ENCODE data around the gene ZNF724. TPM values are rescaled to one million over a fixed set of nuclear protein-coding genes. Genes with fewer than 3 reads are reported as not detected.

Gene ZNF724
- total and polyA plus RNA-seq, 10 of the 15 experiments (the other 5 are each of a cell fraction or from before 2014, with no cell fraction given), result 0.71 to 14.7 (median 4.2) TPM

DNA sequence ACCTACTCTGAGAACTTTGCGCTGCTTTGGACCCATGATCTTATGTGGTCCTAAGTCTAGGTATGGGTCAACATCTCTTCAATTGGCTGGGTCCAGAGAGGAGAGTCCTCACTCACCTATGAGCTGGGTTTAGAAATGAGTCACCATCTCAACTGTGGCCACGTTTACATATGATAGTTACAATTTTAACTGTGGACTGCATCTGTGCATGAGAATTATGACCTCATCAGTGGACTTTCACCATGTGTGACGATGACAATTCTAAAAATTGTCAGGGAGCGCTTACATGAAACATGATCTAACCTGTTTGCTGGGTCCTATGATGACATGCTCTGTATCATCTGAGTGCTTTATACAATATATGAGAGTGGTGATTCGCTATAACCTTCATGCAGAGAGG is 12.7 kb upstream of the ZNF724 start:
- Histone ChIP-seq H3K4me2 (ENCODE audit: control insufficient read depth, insufficient read depth) (no peak overlapping the region), H2AFZ (ENCODE audit: control insufficient read depth, low read depth, low read length) (no peak overlapping the region), H3K27ac (ENCODE audit: control insufficient read depth, insufficient read depth) (no peak overlapping the region), H3K4me1 (ENCODE audit: control insufficient read depth, insufficient read depth, low read length) (no peaks in the 10 kb centered on the region), H3K36me3 (ENCODE audit: control insufficient read depth in 2 of 2, insufficient read depth in 2 of 2, low read length in 1 of 2) (peaks cover 0 to 14% of the 10 kb centered on the region in 2 experiments; a peak in 3 of 4 replicates), H3K4me3 (no peak overlapping the region), H4K20me1 (ENCODE audit: control insufficient read depth, insufficient read depth) (no peaks in the 10 kb centered on the region), H3K27me3 (replicated peaks in 1 of 2; ENCODE audit: control insufficient read depth in 2 of 2, insufficient read depth in 2 of 2, low read length in 1 of 2) (no peaks in the 10 kb centered on the region), H3K79me2 (ENCODE audit: control insufficient read depth, insufficient read depth, low read length) (no peaks in the 10 kb centered on the region), H3K9me3 (replicated peaks; ENCODE audit: control insufficient read depth, insufficient read depth, low read length) (no peaks in the 10 kb centered on the region; the same call in 2 of the 3 replicates), H3K9ac (ENCODE audit: control insufficient read depth, insufficient read depth, low read length) (no peak overlapping the region)
- BruUV-seq (replicated peaks), result no TSS peak
- ChIA-PET SMC1A (ENCODE audit: uncharacterized antibody, unreplicated experiment) (no interaction called here), CTCF (no interaction called here), POLR2A (no interaction called here), RAD21 (ENCODE audit: unreplicated experiment) (no interaction called here)
- 69% methylated on average over 5 of the region's 5 CpGs for WGBS (ENCODE audit: insufficient coverage, insufficient replicate concordance, low lambda C conversion rate, missing lambda C conversion rate)
- FAIRE-seq (no peak), DNase-seq (ENCODE audit: low read depth, low spot score) (no peak), ATAC-seq (peak; percentile 55)
- in situ Hi-C loops (cut with MboI) (no loop called here), intact Hi-C loops (cut with micrococcal nuclease; ENCODE audit: unreplicated experiment) (no loop called here)
- no peak for TF ChIP-seq CHD2 (IDR thresholded peaks at IDR 0.05; ENCODE audit: borderline replicate concordance, low read depth, low read length)
- peak; percentile 78 for TF ChIP-seq CREB1 (IDR thresholded peaks at IDR 0.05; ENCODE audit: low read depth)
- no peak for TF ChIP-seq SREBF2 (IDR thresholded peaks at IDR 0.05; ENCODE audit: low read length)
- TF ChIP-seq, protein P1, sequence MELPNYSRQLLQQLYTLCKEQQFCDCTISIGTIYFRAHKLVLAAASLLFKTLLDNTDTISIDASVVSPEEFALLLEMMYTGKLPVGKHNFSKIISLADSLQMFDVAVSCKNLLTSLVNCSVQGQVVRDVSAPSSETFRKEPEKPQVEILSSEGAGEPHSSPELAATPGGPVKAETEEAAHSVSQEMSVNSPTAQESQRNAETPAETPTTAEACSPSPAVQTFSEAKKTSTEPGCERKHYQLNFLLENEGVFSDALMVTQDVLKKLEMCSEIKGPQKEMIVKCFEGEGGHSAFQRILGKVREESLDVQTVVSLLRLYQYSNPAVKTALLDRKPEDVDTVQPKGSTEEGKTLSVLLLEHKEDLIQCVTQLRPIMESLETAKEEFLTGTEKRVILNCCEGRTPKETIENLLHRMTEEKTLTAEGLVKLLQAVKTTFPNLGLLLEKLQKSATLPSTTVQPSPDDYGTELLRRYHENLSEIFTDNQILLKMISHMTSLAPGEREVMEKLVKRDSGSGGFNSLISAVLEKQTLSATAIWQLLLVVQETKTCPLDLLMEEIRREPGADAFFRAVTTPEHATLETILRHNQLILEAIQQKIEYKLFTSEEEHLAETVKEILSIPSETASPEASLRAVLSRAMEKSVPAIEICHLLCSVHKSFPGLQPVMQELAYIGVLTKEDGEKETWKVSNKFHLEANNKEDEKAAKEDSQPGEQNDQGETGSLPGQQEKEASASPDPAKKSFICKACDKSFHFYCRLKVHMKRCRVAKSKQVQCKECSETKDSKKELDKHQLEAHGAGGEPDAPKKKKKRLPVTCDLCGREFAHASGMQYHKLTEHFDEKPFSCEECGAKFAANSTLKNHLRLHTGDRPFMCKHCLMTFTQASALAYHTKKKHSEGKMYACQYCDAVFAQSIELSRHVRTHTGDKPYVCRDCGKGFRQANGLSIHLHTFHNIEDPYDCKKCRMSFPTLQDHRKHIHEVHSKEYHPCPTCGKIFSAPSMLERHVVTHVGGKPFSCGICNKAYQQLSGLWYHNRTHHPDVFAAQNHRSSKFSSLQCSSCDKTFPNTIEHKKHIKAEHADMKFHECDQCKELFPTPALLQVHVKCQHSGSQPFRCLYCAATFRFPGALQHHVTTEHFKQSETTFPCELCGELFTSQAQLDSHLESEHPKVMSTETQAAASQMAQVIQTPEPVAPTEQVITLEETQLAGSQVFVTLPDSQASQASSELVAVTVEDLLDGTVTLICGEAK (IDR thresholded peaks at IDR 0.05; ENCODE audit: borderline replicate concordance), result no peak
- TF ChIP-seq WRNIP1 (IDR thresholded peaks at IDR 0.05; ENCODE audit: borderline replicate concordance, low read depth, low read length), result no peak
- TF ChIP-seq, protein P2, sequence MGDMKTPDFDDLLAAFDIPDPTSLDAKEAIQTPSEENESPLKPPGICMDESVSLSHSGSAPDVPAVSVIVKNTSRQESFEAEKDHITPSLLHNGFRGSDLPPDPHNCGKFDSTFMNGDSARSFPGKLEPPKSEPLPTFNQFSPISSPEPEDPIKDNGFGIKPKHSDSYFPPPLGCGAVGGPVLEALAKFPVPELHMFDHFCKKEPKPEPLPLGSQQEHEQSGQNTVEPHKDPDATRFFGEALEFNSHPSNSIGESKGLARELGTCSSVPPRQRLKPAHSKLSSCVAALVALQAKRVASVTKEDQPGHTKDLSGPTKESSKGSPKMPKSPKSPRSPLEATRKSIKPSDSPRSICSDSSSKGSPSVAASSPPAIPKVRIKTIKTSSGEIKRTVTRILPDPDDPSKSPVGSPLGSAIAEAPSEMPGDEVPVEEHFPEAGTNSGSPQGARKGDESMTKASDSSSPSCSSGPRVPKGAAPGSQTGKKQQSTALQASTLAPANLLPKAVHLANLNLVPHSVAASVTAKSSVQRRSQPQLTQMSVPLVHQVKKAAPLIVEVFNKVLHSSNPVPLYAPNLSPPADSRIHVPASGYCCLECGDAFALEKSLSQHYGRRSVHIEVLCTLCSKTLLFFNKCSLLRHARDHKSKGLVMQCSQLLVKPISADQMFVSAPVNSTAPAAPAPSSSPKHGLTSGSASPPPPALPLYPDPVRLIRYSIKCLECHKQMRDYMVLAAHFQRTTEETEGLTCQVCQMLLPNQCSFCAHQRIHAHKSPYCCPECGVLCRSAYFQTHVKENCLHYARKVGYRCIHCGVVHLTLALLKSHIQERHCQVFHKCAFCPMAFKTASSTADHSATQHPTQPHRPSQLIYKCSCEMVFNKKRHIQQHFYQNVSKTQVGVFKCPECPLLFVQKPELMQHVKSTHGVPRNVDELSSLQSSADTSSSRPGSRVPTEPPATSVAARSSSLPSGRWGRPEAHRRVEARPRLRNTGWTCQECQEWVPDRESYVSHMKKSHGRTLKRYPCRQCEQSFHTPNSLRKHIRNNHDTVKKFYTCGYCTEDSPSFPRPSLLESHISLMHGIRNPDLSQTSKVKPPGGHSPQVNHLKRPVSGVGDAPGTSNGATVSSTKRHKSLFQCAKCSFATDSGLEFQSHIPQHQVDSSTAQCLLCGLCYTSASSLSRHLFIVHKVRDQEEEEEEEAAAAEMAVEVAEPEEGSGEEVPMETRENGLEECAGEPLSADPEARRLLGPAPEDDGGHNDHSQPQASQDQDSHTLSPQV (IDR thresholded peaks at IDR 0.05), result no peak
- no peak for TF ChIP-seq CEBPB (IDR thresholded peaks at IDR 0.05; ENCODE audit: borderline replicate concordance in 1 of 2, low read depth in 2 of 2, low read length in 2 of 2)
- peak; percentile 48; the same call in 1 of the 2 replicates for TF ChIP-seq JUNB (IDR thresholded peaks at IDR 0.05)
- TF ChIP-seq, protein P3, sequence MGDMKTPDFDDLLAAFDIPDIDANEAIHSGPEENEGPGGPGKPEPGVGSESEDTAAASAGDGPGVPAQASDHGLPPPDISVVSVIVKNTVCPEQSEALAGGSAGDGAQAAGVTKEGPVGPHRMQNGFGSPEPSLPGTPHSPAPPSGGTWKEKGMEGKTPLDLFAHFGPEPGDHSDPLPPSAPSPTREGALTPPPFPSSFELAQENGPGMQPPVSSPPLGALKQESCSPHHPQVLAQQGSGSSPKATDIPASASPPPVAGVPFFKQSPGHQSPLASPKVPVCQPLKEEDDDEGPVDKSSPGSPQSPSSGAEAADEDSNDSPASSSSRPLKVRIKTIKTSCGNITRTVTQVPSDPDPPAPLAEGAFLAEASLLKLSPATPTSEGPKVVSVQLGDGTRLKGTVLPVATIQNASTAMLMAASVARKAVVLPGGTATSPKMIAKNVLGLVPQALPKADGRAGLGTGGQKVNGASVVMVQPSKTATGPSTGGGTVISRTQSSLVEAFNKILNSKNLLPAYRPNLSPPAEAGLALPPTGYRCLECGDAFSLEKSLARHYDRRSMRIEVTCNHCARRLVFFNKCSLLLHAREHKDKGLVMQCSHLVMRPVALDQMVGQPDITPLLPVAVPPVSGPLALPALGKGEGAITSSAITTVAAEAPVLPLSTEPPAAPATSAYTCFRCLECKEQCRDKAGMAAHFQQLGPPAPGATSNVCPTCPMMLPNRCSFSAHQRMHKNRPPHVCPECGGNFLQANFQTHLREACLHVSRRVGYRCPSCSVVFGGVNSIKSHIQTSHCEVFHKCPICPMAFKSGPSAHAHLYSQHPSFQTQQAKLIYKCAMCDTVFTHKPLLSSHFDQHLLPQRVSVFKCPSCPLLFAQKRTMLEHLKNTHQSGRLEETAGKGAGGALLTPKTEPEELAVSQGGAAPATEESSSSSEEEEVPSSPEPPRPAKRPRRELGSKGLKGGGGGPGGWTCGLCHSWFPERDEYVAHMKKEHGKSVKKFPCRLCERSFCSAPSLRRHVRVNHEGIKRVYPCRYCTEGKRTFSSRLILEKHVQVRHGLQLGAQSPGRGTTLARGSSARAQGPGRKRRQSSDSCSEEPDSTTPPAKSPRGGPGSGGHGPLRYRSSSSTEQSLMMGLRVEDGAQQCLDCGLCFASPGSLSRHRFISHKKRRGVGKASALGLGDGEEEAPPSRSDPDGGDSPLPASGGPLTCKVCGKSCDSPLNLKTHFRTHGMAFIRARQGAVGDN (IDR thresholded peaks at IDR 0.05), result no peak
- TF ChIP-seq, protein P4, sequence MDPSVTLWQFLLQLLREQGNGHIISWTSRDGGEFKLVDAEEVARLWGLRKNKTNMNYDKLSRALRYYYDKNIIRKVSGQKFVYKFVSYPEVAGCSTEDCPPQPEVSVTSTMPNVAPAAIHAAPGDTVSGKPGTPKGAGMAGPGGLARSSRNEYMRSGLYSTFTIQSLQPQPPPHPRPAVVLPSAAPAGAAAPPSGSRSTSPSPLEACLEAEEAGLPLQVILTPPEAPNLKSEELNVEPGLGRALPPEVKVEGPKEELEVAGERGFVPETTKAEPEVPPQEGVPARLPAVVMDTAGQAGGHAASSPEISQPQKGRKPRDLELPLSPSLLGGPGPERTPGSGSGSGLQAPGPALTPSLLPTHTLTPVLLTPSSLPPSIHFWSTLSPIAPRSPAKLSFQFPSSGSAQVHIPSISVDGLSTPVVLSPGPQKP (IDR thresholded peaks at IDR 0.05; ENCODE audit: low read depth, low read length), result no peak
- TF ChIP-seq LARP7 (IDR thresholded peaks at IDR 0.05), result no peak
